Endothelial cell of umbilical vein (primary cell): Measurements from ENCODE around the gene ELOVL6. TPM values are rescaled to one million over a fixed set of nuclear protein-coding genes. Genes with fewer than 3 reads are reported as not detected.
"Not testable (repeated sequence)": the region's sequence is repeated elsewhere in the genome, so short reads cannot be mapped to it uniquely, and the experiment has no call there.

ENCODE experiments used
- BruUV-seq: library from RNA; stranded (reverse); fragments of 400-500 nt; replicated peaks from 2 replicates; lab custom pipeline; 2021; lab: Mats Ljungman, UMichigan
- CTCF ChIA-PET: fragments of 300-600, 350-600 bp; sonication (Branson Sonifier 250); formaldehyde crosslinking; loops from one replicate; lab custom pipeline; 2021; ENCODE audit warnings: antibody characterized with exemption, inconsistent platforms; lab: Charles Lee
- POLR2A ChIA-PET: fragments of 300-600, 350-600 bp; sonication (Branson Sonifier 250); formaldehyde crosslinking; loops from one replicate; lab custom pipeline; 2021; ENCODE audit warnings: antibody characterized with exemption, inconsistent platforms; lab: Charles Lee
- DNase-seq: peaks from one replicate; pipeline ENCODE4 v3.0.0-alpha.2; 2011; ENCODE audit warnings: low read depth, low spot score
- FAIRE-seq: peaks from 2 replicates; lab custom pipeline; 2011; peaks lifted over from hg19 to GRCh38; lab: Jason Lieb, UNC
- H2AFZ ChIP-seq: 2 replicates; pipeline ENCODE4 v1.6.0; 2012; ENCODE audit warnings: low read depth, low read length, control low read depth, inconsistent platforms
- H3K27ac ChIP-seq: 2 replicates; pipeline ENCODE4 v1.5.1; 2011; ENCODE audit warnings: low read depth, mild to moderate bottlenecking, control low read depth, low read length, moderate library complexity; ENCODE audit not compliant: insufficient read depth
- H3K27me3 ChIP-seq, 2 experiments: 2 replicates each; pipeline versions ENCODE4 v1.6.0 to v1.6.1; 2011; ENCODE audit warnings: low read length in 2 of 2, mixed read lengths in 1 of 2; ENCODE audit not compliant: control insufficient read depth in 2 of 2, insufficient read depth in 2 of 2
- H3K36me3 ChIP-seq, 2 experiments: 2 replicates in 1 of 2; 3 replicates in 1 of 2; pipeline ENCODE4 v1.5.1; 2011; ENCODE audit warnings: low read length in 2 of 2, mild to moderate bottlenecking in 1 of 2, moderate library complexity in 1 of 2; ENCODE audit not compliant: control insufficient read depth in 2 of 2, insufficient read depth in 2 of 2; ENCODE audit errors: extremely low read depth in 1 of 2
- H3K4me1 ChIP-seq: 3 replicates; pipeline ENCODE4 v1.5.1; 2011; ENCODE audit warnings: mild to moderate bottlenecking, low read length; ENCODE audit not compliant: control insufficient read depth, insufficient read depth; ENCODE audit errors: extremely low read depth
- H3K4me2 ChIP-seq: 2 replicates; pipeline ENCODE4 v1.6.1; 2011; ENCODE audit warnings: low read length, control low read depth, mixed read lengths; ENCODE audit not compliant: insufficient read depth
- H3K4me3 ChIP-seq, 3 experiments: fragments of 200-600 bp in 1 of 3; sonication (generic), shearing (Covaris generic) in 1 of 3; replicated peaks in 1 of 3; 2 replicates each; pipeline ENCODE4 v1.5.1; 2011 to 2016; ENCODE audit warnings: control low read depth in 3 of 3, low read length in 3 of 3, mild to moderate bottlenecking in 2 of 3, inconsistent platforms in 1 of 3, low read depth in 1 of 3, moderate library complexity in 1 of 3; ENCODE audit not compliant: insufficient read depth in 1 of 3
- H3K79me2 ChIP-seq: 2 replicates; pipeline ENCODE4 v1.6.0; 2012; ENCODE audit warnings: low read length, inconsistent platforms; ENCODE audit not compliant: control insufficient read depth, insufficient read depth
- H3K9ac ChIP-seq: replicated peaks from 2 replicates; pipeline ENCODE3; 2011; ENCODE audit warnings: low read length, control low read depth; ENCODE audit not compliant: insufficient read depth; ENCODE audit errors: extremely low read depth
- H3K9me1 ChIP-seq: replicated peaks from 3 replicates; pipeline ENCODE4 v1.6.0; 2011; ENCODE audit warnings: mild to moderate bottlenecking, low read length; ENCODE audit not compliant: control insufficient read depth, insufficient read depth; ENCODE audit errors: extremely low read depth
- H3K9me3 ChIP-seq: replicated peaks from 2 replicates; pipeline ENCODE4 v1.5.1; 2012; ENCODE audit warnings: low read length, inconsistent platforms; ENCODE audit not compliant: control insufficient read depth, insufficient read depth
- H4K20me1 ChIP-seq: replicated peaks from 2 replicates; pipeline ENCODE3; 2011; ENCODE audit warnings: mild to moderate bottlenecking, low read length; ENCODE audit not compliant: control insufficient read depth, insufficient read depth; ENCODE audit errors: extremely low read depth
- EZH2 ChIP-seq: IDR thresholded peaks from 2 replicates; pipeline ENCODE4 v1.6.1; 2012; ENCODE audit warnings: borderline replicate concordance, low read depth, mild to moderate bottlenecking, moderate library complexity, low read length, inconsistent platforms; ENCODE audit not compliant: severe bottlenecking
- FOS ChIP-seq: IDR thresholded peaks from 2 replicates; pipeline ENCODE4 v1.6.1; 2011; ENCODE audit warnings: mild to moderate bottlenecking, low read length, moderate library complexity, borderline replicate concordance; ENCODE audit not compliant: insufficient read depth
- GATA2 ChIP-seq: IDR thresholded peaks from 2 replicates; pipeline ENCODE4 v1.7.0; 2011; ENCODE audit warnings: low read depth, mild to moderate bottlenecking, moderate library complexity, mixed read lengths, low read length; ENCODE audit not compliant: insufficient read length, insufficient read depth
- JUN ChIP-seq: IDR thresholded peaks from 2 replicates; pipeline ENCODE4 v1.6.1; 2011; ENCODE audit warnings: borderline replicate concordance, low read depth; ENCODE audit not compliant: insufficient read length, insufficient read depth
- MYC ChIP-seq: IDR thresholded peaks from one replicate; pipeline ENCODE4 v1.6.1; 2011; ENCODE audit warnings: mild to moderate bottlenecking, low read depth, low read length
- POLR2A ChIP-seq: IDR thresholded peaks from 2 replicates; pipeline ENCODE4 v1.6.1; 2012; ENCODE audit warnings: low read depth, mild to moderate bottlenecking, control low read depth, low read length
- POLR2AphosphoS5 ChIP-seq: IDR thresholded peaks from 2 replicates; pipeline ENCODE4 v1.6.1; 2012; ENCODE audit warnings: low read depth, mild to moderate bottlenecking, control low read depth, low read length, moderate library complexity; ENCODE audit not compliant: insufficient read depth
- dilution Hi-C: fragments of 300-500 bp; cut with MboI; formaldehyde crosslinking; loops from one replicate; pipeline ENCODE4 v1.15.0; 2019; ENCODE audit warnings: low sequenced_read_pairs; ENCODE audit not compliant: extremely low pct_ligation_motif_present
- intact Hi-C: fragments of 100-400 bp; cut with micrococcal nuclease; formaldehyde crosslinking; loops from one replicate; pipeline ENCODE4 v1.10.0; 2022
- polyA plus RNA-seq, 4 experiments: library from polyadenylated mRNA; depleted of rRNA in 3 of 4; stranded (reverse) in 3 of 4; unstranded in 1 of 4; fragments of >200 nt; gene quantifications; 2 replicates each; pipeline versions ENCODE4 v1.2.1 to v1.2.3, GENCODE V29; 2011 to 2012; ENCODE audit warnings: missing spikeins in 1 of 4
- total RNA-seq: library from RNA; stranded (reverse); gene quantifications from 2 replicates; pipeline ENCODE4 v1.2.3, GENCODE V29; 2021
- TF ChIP-seq, protein P1 (sequence below), 2 donors: IDR thresholded peaks; 1 replicate in 1 of 2; 2 replicates in 1 of 2; pipeline ENCODE4 v1.5.1; 2011; ENCODE audit warnings: low read length in 2 of 2, mild to moderate bottlenecking in 2 of 2, moderate library complexity in 2 of 2, control low read depth in 1 of 2, inconsistent platforms in 1 of 2, low read depth in 1 of 2; ENCODE audit not compliant: insufficient read depth in 1 of 2; ENCODE audit errors: extremely low read depth in 1 of 2
- TF ChIP-seq, protein P2 (sequence below): IDR thresholded peaks from 2 replicates; pipeline ENCODE4 v1.6.1; 2011; ENCODE audit not compliant: insufficient read depth, insufficient read length

ELOVL6 gene
- total and polyA plus RNA-seq, 2 donors (not counting 3 experiments of a cell fraction or from before 2014, with no cell fraction given), result 6.4 to 26.1 TPM

DNA sequence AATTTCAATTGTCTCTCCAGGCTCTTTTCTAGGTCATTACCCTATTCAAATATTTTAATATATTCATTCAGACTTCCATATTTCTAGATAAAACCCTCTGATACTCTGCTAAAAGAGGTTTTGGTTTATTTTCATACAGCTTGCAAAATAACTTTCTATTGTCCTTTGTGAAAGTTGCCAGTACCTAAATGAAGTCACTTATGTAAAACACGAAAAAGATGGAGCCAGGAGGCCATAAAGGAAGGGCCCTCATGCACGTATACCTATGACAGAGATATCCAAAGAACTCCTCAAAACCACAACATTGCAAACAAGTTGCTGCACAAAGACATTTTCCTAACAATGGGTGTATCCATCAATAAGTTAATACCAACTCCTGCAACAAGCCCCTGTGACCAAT is 25.7 kb upstream of the ELOVL6 start:
- H3K9ac ChIP-seq, result no peak overlapping the region
- H4K20me1 ChIP-seq, result no peaks in the 10 kb centered on the region
- no peak overlapping the region for H3K4me3 ChIP-seq
- ChIA-PET CTCF (no interaction called here), POLR2A (no interaction called here)
- H3K4me2 ChIP-seq, result no peak overlapping the region
- dilution Hi-C loops, result no loop called here
- no peaks in the 10 kb centered on the region for H3K27me3 ChIP-seq
- TF ChIP-seq MYC (no peak), GATA2 (no peak), FOS (no peak), POLR2A (no peak), JUN (no peak), POLR2AphosphoS5 (no peak), EZH2 (no peak)
- TF ChIP-seq, protein P1, sequence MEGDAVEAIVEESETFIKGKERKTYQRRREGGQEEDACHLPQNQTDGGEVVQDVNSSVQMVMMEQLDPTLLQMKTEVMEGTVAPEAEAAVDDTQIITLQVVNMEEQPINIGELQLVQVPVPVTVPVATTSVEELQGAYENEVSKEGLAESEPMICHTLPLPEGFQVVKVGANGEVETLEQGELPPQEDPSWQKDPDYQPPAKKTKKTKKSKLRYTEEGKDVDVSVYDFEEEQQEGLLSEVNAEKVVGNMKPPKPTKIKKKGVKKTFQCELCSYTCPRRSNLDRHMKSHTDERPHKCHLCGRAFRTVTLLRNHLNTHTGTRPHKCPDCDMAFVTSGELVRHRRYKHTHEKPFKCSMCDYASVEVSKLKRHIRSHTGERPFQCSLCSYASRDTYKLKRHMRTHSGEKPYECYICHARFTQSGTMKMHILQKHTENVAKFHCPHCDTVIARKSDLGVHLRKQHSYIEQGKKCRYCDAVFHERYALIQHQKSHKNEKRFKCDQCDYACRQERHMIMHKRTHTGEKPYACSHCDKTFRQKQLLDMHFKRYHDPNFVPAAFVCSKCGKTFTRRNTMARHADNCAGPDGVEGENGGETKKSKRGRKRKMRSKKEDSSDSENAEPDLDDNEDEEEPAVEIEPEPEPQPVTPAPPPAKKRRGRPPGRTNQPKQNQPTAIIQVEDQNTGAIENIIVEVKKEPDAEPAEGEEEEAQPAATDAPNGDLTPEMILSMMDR (IDR thresholded peaks at IDR 0.05; ENCODE audit: extremely low read depth in 1 of 2, insufficient read depth in 1 of 2, low read depth in 1 of 2, low read length in 2 of 2), result no peak
- TF ChIP-seq, protein P2, sequence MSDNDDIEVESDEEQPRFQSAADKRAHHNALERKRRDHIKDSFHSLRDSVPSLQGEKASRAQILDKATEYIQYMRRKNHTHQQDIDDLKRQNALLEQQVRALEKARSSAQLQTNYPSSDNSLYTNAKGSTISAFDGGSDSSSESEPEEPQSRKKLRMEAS, result no peak
- H3K27ac ChIP-seq, result no peak overlapping the region
- no peak for DNase-seq
- no peaks in the 10 kb centered on the region for H3K4me1 ChIP-seq
- FAIRE-seq, result no peak
- no peaks in the 10 kb centered on the region for H3K36me3 ChIP-seq
- H2AFZ ChIP-seq, result no peak overlapping the region
- no peaks in the 10 kb centered on the region for H3K79me2 ChIP-seq
- intact Hi-C loops, result no loop called here
- no TSS peak for BruUV-seq
- no peaks in the 10 kb centered on the region for H3K9me1 ChIP-seq
- no peaks in the 10 kb centered on the region for H3K9me3 ChIP-seq

DNA sequence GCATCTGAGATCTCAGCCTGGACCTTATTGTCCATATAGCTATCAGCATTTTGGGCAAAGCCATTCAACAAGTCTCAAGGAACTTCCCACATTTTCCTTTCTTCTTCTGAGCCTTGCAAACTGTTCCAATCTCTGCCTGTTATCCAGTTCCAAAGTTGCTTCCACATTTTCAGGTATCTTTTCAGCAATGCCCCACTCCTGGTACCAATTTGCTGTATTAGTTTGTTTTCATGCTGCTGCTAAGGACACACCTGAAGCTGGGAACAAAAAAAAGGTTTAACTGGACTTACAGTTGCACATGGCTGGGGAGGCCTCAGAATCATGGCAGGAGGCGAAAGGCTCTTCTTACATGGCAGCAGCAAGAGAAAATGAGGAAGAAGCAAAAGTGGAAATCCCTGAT is 20.5 kb upstream of the ELOVL6 start:
- dilution Hi-C loops, H3K9me3 ChIP-seq, H3K4me2 ChIP-seq, H2AFZ ChIP-seq, H3K27me3 ChIP-seq, POLR2A ChIA-PET, H3K79me2 ChIP-seq, H3K9ac ChIP-seq, H3K9me1 ChIP-seq, H3K4me3 ChIP-seq, H3K4me1 ChIP-seq, BruUV-seq, DNase-seq, H3K27ac ChIP-seq, intact Hi-C loops, H3K36me3 ChIP-seq, FAIRE-seq, CTCF ChIA-PET, H4K20me1 ChIP-seq: not testable (repeated sequence)

DNA sequence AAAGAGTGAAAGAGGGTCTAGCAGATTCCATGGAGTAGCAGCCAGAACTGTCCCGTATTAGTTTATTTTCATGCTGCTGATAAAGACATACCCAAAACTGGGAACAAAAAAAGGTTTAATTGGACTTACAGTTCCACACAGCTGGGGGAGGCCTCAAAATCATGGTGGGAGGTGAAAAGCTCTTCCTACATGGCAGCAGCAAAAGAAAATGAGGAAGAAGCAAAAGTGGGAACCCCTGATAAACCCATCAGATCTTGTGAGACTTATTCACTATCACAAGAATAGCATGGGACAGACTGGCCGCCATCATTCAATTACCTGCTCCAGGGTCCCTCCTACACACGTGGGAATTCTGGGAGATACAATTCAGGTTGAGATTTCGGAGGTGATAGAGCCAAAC is 18.8 kb upstream of the ELOVL6 start:
- H3K36me3 ChIP-seq, FAIRE-seq, H3K27ac ChIP-seq, H3K4me3 ChIP-seq, BruUV-seq, H4K20me1 ChIP-seq, POLR2A ChIA-PET, H3K9ac ChIP-seq, intact Hi-C loops, dilution Hi-C loops, H3K79me2 ChIP-seq, H3K4me2 ChIP-seq, H3K4me1 ChIP-seq, H3K27me3 ChIP-seq, H3K9me1 ChIP-seq, DNase-seq, H2AFZ ChIP-seq, H3K9me3 ChIP-seq: not testable (repeated sequence)
- CTCF ChIA-PET, result interaction anchor here (1.8 kb wide), 1 partner anchor 168 kb away, joined by 9 read pairs; no protein-coding TSS in a partner anchor
